ENCODE measurements around the gene GNRH2.
"Not testable (repeated sequence)": the region's sequence is repeated elsewhere in the genome, so short reads cannot be mapped to it uniquely, and the experiment has no call there.

GNRH2 gene

GRCh38 chr20:3044336-3044965 lies 1.0 kb downstream of the GNRH2 start:
- no peak for DNase-seq

GRCh38 chr20:3045042-3045815 lies 1.8 kb downstream of the GNRH2 start:
- DNase-seq, result peak; percentile 77

- DNase-seq, result peak; percentile 85
These were observed 2.6 kb downstream of the GNRH2 start, which contains the start of gene MRPS26 for GRCh38 chr20:3045816-3046676. TSS of gene MRPS26 (plus strand) at chr20:3046052. CDS start at chr20:3046069, 17 bp downstream.

- no peak for DNase-seq
These were observed 3.4 kb downstream of the GNRH2 start for GRCh38 chr20:3046677-3047462.

- no peak for DNase-seq
These were observed 4.3 kb downstream of the GNRH2 start for GRCh38 chr20:3047486-3048419.

- DNase-seq, result no peak
These were observed 8.1 kb downstream of the GNRH2 start for GRCh38 chr20:3051385-3052019.

- DNase-seq, result no peak
These were observed 16.1 kb downstream of the GNRH2 start for GRCh38 chr20:3059489-3059888.

GRCh38 chr20:3064119-3064518 lies 20.7 kb downstream of the GNRH2 start:
- not testable (repeated sequence) for DNase-seq

- DNase-seq, result no peak
These were observed 24.0 kb downstream of the GNRH2 start for GRCh38 chr20:3067139-3068014.

- no peak for DNase-seq
These were observed 24.7 kb downstream of the GNRH2 start for GRCh38 chr20:3068075-3068474.

- DNase-seq, result no peak
These were observed 25.8 kb downstream of the GNRH2 start for GRCh38 chr20:3068986-3069900.

- no peak for DNase-seq
These were observed 27.3 kb downstream of the GNRH2 start for GRCh38 chr20:3070725-3071124.

GRCh38 chr20:3071266-3071609 lies 27.8 kb downstream of the GNRH2 start:
- DNase-seq, result no peak

GRCh38 chr20:3071610-3072529 lies 28.4 kb downstream of the GNRH2 start, which contains the start of gene OXT:
TSS of gene OXT (plus strand) at chr20:3071620. CDS start at chr20:3071656, 36 bp downstream.
- DNase-seq, result peak; percentile 56

GRCh38 chr20:3072530-3073250 lies 29.3 kb downstream of the GNRH2 start:
- no peak for DNase-seq

- DNase-seq, result not testable (repeated sequence)
These were observed 29.8 kb downstream of the GNRH2 start for GRCh38 chr20:3073251-3073643.

- DNase-seq, result no peak
These were observed 31.4 kb downstream of the GNRH2 start for GRCh38 chr20:3074812-3075211.

Measured in activated CD4-positive, CD25-positive, alpha-beta regulatory T cell treated with anti-CD3 and anti-CD28 coated beads, Interleukin-2, amount 50 U/mL, for 72 hours (primary cell).